Hypothalamus (tissue), 51 donors: Measurements from ENCODE around the gene GSAP.

Source experiments
- DNase-seq, 51 donors: peaks; one replicate each; lab custom pipeline; 2025; lab: John Stamatoyannopoulos, UW

Gene GSAP

GRCh38 chr7:77409005-77409738 lies 7.0 kb downstream of the GSAP start:
- no peak for DNase-seq

GRCh38 chr7:77407906-77408305 lies 8.2 kb downstream of the GSAP start:
- no peak for DNase-seq

GRCh38 chr7:77406421-77406820 lies 9.7 kb downstream of the GSAP start:
- DNase-seq: no peak

- DNase-seq: no peak
Measured at GRCh38 chr7:77404641-77405040, 11.5 kb downstream of the GSAP start.

GRCh38 chr7:77403957-77404356 lies 12.2 kb downstream of the GSAP start:
- DNase-seq: no peak

- no peak for DNase-seq
Measured at GRCh38 chr7:77402818-77403217, 13.3 kb downstream of the GSAP start.

- no peak for DNase-seq
Measured at GRCh38 chr7:77401002-77401401, 15.1 kb downstream of the GSAP start.

- no peak for DNase-seq
Measured at GRCh38 chr7:77399816-77400215, 16.3 kb downstream of the GSAP start.

- no peak for DNase-seq
Measured at GRCh38 chr7:77396894-77397547, 19.1 kb downstream of the GSAP start.

GRCh38 chr7:77395626-77396025 lies 20.5 kb downstream of the GSAP start:
- no peak for DNase-seq

GRCh38 chr7:77393954-77394353 lies 22.2 kb downstream of the GSAP start:
- DNase-seq: no peak

- DNase-seq: no peak
Measured at GRCh38 chr7:77393261-77393660, 22.9 kb downstream of the GSAP start.

GRCh38 chr7:77391230-77391629 lies 24.9 kb downstream of the GSAP start:
- DNase-seq: no peak

- DNase-seq: no peak
Measured at GRCh38 chr7:77388055-77388641, 28.0 kb downstream of the GSAP start.

- no peak for DNase-seq
Measured at GRCh38 chr7:77386165-77386822, 29.9 kb downstream of the GSAP start.

- peak in 1 of 51 donors; percentile 11 for DNase-seq
Measured at GRCh38 chr7:77383333-77383740, 32.8 kb downstream of the GSAP start.

GRCh38 chr7:77382532-77382931 lies 33.6 kb downstream of the GSAP start:
- no peak for DNase-seq

GRCh38 chr7:77378584-77378983 lies 37.6 kb downstream of the GSAP start:
- no peak for DNase-seq

GRCh38 chr7:77370606-77371005 lies 45.5 kb downstream of the GSAP start:
- no peak for DNase-seq

GRCh38 chr7:77368974-77369373 lies 47.2 kb downstream of the GSAP start:
- no peak for DNase-seq

GRCh38 chr7:77367976-77368375 lies 48.2 kb downstream of the GSAP start:
- no peak for DNase-seq

- DNase-seq: no peak
Measured at GRCh38 chr7:77362905-77363304, 53.2 kb downstream of the GSAP start.
